ENCODE measurements around the gene NRP1. TPM values are rescaled to one million over a fixed set of nuclear protein-coding genes. Genes with fewer than 3 reads are reported as not detected.

Gene NRP1
- total and polyA plus RNA-seq, 2 donors (not counting 3 experiments of a cell fraction or from before 2014, with no cell fraction given) = 122 to 306 TPM

DNA sequence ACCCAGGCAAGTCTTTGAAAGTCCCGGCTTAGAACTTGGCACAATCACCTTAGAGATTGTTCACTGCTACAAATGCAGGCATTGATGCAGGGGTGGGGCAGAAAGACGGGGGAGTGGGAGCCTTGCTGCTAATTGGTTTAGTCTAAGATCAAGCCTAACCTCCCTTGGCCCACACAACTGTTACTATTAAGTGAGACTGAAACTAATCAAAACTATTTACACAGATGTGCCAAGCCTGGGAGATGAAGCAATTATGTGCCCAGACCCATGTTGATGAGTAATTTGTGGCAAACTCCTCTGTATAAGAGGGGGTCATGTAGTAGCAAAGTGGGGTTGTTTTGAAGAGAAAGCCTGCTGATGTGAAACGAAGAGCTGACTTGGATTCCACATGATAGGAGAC lies 198.2 kb downstream of the NRP1 start:
- no peak overlapping the region for H3K4me3 ChIP-seq (replicated peaks in 1 of 3; ENCODE audit: insufficient read depth in 1 of 3, low read depth in 1 of 3, low read length in 3 of 3)
- H3K9me1 ChIP-seq (replicated peaks; ENCODE audit: control insufficient read depth, extremely low read depth, insufficient read depth, low read length) = no peaks in the 10 kb centered on the region
- H3K4me2 ChIP-seq (ENCODE audit: insufficient read depth, low read length) = no peak overlapping the region
- TF ChIP-seq POLR2AphosphoS5 (IDR thresholded peaks at IDR 0.05; ENCODE audit: insufficient read depth, low read depth, low read length) (no peak), JUN (IDR thresholded peaks at IDR 0.05; ENCODE audit: borderline replicate concordance, insufficient read depth, insufficient read length, low read depth) (no peak), POLR2A (IDR thresholded peaks at IDR 0.05; ENCODE audit: low read depth, low read length) (no peak)
- intact Hi-C loops (cut with micrococcal nuclease) (no loop called here), dilution Hi-C loops (cut with MboI; ENCODE audit: extremely low pct_ligation_motif_present, low sequenced_read_pairs) (no loop called here)
- no TSS peak for BruUV-seq (replicated peaks)
- peaks cover 5% of the 10 kb centered on the region for H3K4me1 ChIP-seq (ENCODE audit: control insufficient read depth, extremely low read depth, insufficient read depth, low read length)
- H3K27me3 ChIP-seq (ENCODE audit: control insufficient read depth in 2 of 2, insufficient read depth in 2 of 2, low read length in 2 of 2) = no peaks in the 10 kb centered on the region
- no peaks in the 10 kb centered on the region for H3K9me3 ChIP-seq (replicated peaks; ENCODE audit: control insufficient read depth, insufficient read depth, low read length)
- DNase-seq (ENCODE audit: low read depth, low spot score) (no peak), FAIRE-seq (no peak)
- H3K79me2 ChIP-seq (ENCODE audit: control insufficient read depth, insufficient read depth, low read length) = no peaks in the 10 kb centered on the region
- H2AFZ ChIP-seq (ENCODE audit: low read depth, low read length) = no peak overlapping the region
- ChIA-PET POLR2A (no interaction called here), CTCF (interaction anchor here (0.6 to 2.0 kb wide), 4 partner anchors 13 to 28 kb away, joined by 3 to 6 read pairs (median 3); no protein-coding TSS in a partner anchor)
- H3K9ac ChIP-seq (replicated peaks; ENCODE audit: extremely low read depth, insufficient read depth, low read length) = no peak overlapping the region
- H4K20me1 ChIP-seq (replicated peaks; ENCODE audit: control insufficient read depth, extremely low read depth, insufficient read depth, low read length) = no peaks in the 10 kb centered on the region
- H3K27ac ChIP-seq (ENCODE audit: insufficient read depth, low read depth, low read length) = no peak overlapping the region
- no peaks in the 10 kb centered on the region for H3K36me3 ChIP-seq (ENCODE audit: control insufficient read depth in 2 of 2, extremely low read depth in 1 of 2, insufficient read depth in 2 of 2, low read length in 2 of 2)

DNA sequence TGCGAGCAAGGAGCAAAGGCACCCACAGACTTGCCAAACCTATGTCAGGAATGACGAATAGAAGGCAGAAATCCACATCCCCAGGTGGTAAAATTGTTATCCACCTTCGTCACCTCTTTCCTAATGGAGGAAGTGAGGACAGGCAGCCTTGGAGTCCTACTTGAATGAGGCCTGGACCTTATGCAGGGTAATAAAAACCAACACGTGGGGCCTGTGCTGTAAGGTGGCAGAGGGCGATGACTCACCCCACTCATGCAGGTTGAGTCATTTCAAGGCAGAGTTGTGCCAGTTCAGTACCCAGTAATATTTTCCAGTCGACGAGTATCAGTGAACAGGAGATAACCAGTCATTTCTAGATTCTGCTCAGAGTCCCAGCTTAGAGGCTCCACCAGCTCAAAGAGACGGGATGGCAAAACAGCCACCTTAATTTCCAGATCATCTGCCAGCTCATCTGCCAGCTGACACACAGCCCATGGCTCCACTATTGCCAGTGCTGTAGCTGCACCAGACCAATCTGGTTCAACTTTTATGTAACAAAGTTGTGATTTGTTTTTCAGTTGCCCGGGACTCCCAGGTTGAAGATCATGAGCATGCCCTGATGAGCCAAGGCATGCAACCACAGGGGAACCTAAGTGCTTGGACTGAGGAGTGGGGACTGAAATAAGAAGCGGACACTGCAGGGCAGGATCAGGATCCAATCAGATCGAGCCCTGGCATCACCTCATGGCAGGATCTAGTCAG lies 200.3 kb downstream of the NRP1 start:
- POLR2A ChIA-PET = no interaction called here

More for the DNA sequence above, 200.3 kb downstream of the NRP1 start:
- TF ChIP-seq JUN (IDR thresholded peaks at IDR 0.05; ENCODE audit: borderline replicate concordance, insufficient read depth, insufficient read length, low read depth) = peak; percentile 98
- no peak for TF ChIP-seq POLR2A (IDR thresholded peaks at IDR 0.05; ENCODE audit: low read depth, low read length)
- TF ChIP-seq MYC (IDR thresholded peaks at IDR 0.05; ENCODE audit: low read depth, low read length) = peak; percentile 68
- TF ChIP-seq, protein P1, sequence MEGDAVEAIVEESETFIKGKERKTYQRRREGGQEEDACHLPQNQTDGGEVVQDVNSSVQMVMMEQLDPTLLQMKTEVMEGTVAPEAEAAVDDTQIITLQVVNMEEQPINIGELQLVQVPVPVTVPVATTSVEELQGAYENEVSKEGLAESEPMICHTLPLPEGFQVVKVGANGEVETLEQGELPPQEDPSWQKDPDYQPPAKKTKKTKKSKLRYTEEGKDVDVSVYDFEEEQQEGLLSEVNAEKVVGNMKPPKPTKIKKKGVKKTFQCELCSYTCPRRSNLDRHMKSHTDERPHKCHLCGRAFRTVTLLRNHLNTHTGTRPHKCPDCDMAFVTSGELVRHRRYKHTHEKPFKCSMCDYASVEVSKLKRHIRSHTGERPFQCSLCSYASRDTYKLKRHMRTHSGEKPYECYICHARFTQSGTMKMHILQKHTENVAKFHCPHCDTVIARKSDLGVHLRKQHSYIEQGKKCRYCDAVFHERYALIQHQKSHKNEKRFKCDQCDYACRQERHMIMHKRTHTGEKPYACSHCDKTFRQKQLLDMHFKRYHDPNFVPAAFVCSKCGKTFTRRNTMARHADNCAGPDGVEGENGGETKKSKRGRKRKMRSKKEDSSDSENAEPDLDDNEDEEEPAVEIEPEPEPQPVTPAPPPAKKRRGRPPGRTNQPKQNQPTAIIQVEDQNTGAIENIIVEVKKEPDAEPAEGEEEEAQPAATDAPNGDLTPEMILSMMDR (IDR thresholded peaks at IDR 0.05; ENCODE audit: extremely low read depth in 1 of 2, insufficient read depth in 1 of 2, low read depth in 1 of 2, low read length in 2 of 2) = no peak
- peak; percentile 11 for TF ChIP-seq GATA2 (IDR thresholded peaks at IDR 0.05; ENCODE audit: insufficient read depth, insufficient read length, low read depth, low read length)
- TF ChIP-seq, protein P2, sequence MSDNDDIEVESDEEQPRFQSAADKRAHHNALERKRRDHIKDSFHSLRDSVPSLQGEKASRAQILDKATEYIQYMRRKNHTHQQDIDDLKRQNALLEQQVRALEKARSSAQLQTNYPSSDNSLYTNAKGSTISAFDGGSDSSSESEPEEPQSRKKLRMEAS (IDR thresholded peaks at IDR 0.05; ENCODE audit: insufficient read depth, insufficient read length) = peak; percentile 86
- peak; percentile 34 for TF ChIP-seq POLR2AphosphoS5 (IDR thresholded peaks at IDR 0.05; ENCODE audit: insufficient read depth, low read depth, low read length)
- no peak for TF ChIP-seq EZH2 (IDR thresholded peaks at IDR 0.05; ENCODE audit: borderline replicate concordance, low read depth, low read length, severe bottlenecking)
- TF ChIP-seq FOS (IDR thresholded peaks at IDR 0.05; ENCODE audit: borderline replicate concordance, insufficient read depth, low read length) = peak; percentile 98
- Histone ChIP-seq H3K4me3 (replicated peaks in 1 of 3; ENCODE audit: insufficient read depth in 1 of 3, low read depth in 1 of 3, low read length in 3 of 3) (no peak overlapping the region), H3K4me1 (ENCODE audit: control insufficient read depth, extremely low read depth, insufficient read depth, low read length) (peaks cover 5% of the 10 kb centered on the region), H3K36me3 (ENCODE audit: control insufficient read depth in 2 of 2, extremely low read depth in 1 of 2, insufficient read depth in 2 of 2, low read length in 2 of 2) (no peaks in the 10 kb centered on the region), H3K9me3 (replicated peaks; ENCODE audit: control insufficient read depth, insufficient read depth, low read length) (no peaks in the 10 kb centered on the region), H3K27ac (ENCODE audit: insufficient read depth, low read depth, low read length) (no peak overlapping the region), H4K20me1 (replicated peaks; ENCODE audit: control insufficient read depth, extremely low read depth, insufficient read depth, low read length) (no peaks in the 10 kb centered on the region), H3K9ac (replicated peaks; ENCODE audit: extremely low read depth, insufficient read depth, low read length) (no peak overlapping the region), H3K27me3 (ENCODE audit: control insufficient read depth in 2 of 2, insufficient read depth in 2 of 2, low read length in 2 of 2) (no peaks in the 10 kb centered on the region), H3K9me1 (replicated peaks; ENCODE audit: control insufficient read depth, extremely low read depth, insufficient read depth, low read length) (no peaks in the 10 kb centered on the region), H3K4me2 (ENCODE audit: insufficient read depth, low read length) (no peak overlapping the region), H3K79me2 (ENCODE audit: control insufficient read depth, insufficient read depth, low read length) (no peaks in the 10 kb centered on the region), H2AFZ (ENCODE audit: low read depth, low read length) (no peak overlapping the region)
- CTCF ChIA-PET = interaction anchor here (0.6 to 2.6 kb wide), 6 partner anchors 13 to 78 kb away, joined by 3 to 11 read pairs (median 4); no protein-coding TSS in a partner anchor
- intact Hi-C loops (cut with micrococcal nuclease) = no loop called here
- dilution Hi-C loops (cut with MboI; ENCODE audit: extremely low pct_ligation_motif_present, low sequenced_read_pairs) = no loop called here
- peak; percentile 94 for FAIRE-seq
- BruUV-seq (replicated peaks) = no TSS peak
- DNase-seq (ENCODE audit: low read depth, low spot score) = peak; percentile 90

Measured in endothelial cell of umbilical vein (primary cell).